ENCODE results near the gene TXNRD2. TPM values are rescaled to one million over a fixed set of nuclear protein-coding genes. Genes with fewer than 3 reads are reported as not detected.

The TXNRD2 gene
- total RNA-seq, 1 donor from 2014 or later: 50.4 TPM

DNA sequence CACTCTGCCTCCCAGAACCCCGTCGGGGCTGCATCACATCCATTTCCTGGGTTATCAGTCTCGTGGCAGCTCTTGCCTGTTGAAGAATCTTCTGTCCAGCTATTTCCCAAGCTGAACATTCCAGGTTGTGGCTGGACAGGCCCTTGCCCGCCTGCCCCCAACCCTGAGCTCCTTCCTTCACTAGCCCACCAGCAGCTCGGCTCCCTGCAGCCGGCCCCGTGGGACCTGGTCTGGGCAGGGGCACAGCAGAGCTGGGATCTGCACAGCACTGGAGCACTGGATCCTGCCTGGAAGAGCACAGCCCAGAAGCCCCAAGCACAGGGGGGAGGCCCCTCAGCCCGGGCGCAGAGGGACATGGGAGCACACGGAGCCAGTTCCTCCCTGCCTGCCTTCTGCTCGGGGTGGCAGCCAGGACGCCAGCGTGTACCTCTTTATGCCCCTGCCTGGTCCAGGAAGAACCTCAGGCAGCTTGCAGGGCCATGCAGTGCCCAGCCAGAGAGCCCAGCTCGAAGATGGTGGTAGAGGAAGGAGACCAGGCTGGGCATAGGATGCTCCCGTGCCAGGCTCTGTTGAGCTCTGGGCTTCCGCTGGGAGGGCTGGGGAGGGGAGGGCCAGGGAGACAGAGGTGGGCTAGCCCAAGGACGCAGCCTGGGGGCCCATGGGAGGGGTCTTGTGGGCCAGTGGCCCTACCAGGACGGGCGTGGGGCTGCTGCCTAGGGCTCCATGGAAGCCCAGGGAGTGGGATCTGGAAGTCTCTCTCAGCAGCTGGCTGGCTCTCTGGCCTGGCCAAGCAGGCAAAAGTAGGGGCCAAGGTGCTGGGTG lies 70.4 kb downstream of the TXNRD2 start:
- Histone ChIP-seq H3K4me3 (ENCODE audit: low read depth, low read length) (no peak overlapping the region), H3K27me3 (ENCODE audit: control insufficient read depth, insufficient read depth, low read length) (no peaks in the 10 kb centered on the region), H3K36me3 (ENCODE audit: control insufficient read depth, insufficient read depth, low read length) (no peaks in the 10 kb centered on the region)
- no peak for DNase-seq (ENCODE audit: low read depth)
- TF ChIP-seq, protein P1, sequence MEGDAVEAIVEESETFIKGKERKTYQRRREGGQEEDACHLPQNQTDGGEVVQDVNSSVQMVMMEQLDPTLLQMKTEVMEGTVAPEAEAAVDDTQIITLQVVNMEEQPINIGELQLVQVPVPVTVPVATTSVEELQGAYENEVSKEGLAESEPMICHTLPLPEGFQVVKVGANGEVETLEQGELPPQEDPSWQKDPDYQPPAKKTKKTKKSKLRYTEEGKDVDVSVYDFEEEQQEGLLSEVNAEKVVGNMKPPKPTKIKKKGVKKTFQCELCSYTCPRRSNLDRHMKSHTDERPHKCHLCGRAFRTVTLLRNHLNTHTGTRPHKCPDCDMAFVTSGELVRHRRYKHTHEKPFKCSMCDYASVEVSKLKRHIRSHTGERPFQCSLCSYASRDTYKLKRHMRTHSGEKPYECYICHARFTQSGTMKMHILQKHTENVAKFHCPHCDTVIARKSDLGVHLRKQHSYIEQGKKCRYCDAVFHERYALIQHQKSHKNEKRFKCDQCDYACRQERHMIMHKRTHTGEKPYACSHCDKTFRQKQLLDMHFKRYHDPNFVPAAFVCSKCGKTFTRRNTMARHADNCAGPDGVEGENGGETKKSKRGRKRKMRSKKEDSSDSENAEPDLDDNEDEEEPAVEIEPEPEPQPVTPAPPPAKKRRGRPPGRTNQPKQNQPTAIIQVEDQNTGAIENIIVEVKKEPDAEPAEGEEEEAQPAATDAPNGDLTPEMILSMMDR (IDR thresholded peaks at IDR 0.05; ENCODE audit: insufficient read depth, low read length, poor library complexity, severe bottlenecking): no peak

DNA sequence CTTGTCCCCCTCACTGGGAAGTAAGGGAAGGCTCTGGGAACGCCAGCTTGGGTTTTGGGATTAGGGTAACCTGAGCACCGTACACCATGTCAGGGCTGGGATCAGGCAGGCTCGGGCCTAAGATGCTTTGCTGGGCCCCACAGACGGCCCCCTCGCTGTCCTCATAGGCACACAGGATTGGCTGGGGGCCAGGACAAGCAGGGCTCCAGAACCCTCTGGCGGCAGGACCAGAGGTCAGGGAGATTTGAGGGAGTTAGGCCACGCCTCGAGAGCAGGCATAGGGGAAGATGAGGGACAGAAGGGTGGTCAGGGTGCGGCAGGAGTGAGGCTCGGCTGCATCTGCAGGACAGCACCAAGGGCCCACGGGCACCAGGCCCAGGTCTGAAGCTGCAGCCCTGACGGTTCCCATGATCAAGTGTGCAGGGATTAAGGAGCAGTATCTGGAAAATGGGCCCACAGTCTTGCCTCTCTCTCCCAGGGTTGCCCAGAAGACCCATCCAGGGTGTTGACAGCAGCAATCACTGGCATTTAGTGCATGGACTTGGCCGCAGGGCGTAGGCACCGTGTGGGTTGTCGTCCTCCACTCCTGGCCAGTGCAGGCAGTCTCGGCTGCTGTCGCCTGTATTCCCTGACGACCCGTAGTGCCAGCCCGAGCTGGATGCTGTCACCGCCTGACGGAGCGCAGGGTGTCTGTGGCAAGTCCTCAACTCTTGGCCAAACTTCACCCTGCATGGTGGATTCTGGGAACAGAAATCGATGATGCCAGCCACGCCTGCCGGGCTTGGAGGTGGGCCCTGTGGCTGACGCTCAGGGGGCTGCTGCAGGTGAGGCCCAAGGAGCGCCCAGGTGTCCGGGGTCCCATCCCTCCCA lies 71.2 kb downstream of the TXNRD2 start:
- no peak for DNase-seq (ENCODE audit: low read depth)
- TF ChIP-seq, protein P1 (IDR thresholded peaks at IDR 0.05; ENCODE audit: insufficient read depth, low read length, poor library complexity, severe bottlenecking): no peak
- Histone ChIP-seq H3K36me3 (ENCODE audit: control insufficient read depth, insufficient read depth, low read length) (no peaks in the 10 kb centered on the region), H3K4me3 (ENCODE audit: low read depth, low read length) (no peak overlapping the region), H3K27me3 (ENCODE audit: control insufficient read depth, insufficient read depth, low read length) (no peaks in the 10 kb centered on the region)

DNA sequence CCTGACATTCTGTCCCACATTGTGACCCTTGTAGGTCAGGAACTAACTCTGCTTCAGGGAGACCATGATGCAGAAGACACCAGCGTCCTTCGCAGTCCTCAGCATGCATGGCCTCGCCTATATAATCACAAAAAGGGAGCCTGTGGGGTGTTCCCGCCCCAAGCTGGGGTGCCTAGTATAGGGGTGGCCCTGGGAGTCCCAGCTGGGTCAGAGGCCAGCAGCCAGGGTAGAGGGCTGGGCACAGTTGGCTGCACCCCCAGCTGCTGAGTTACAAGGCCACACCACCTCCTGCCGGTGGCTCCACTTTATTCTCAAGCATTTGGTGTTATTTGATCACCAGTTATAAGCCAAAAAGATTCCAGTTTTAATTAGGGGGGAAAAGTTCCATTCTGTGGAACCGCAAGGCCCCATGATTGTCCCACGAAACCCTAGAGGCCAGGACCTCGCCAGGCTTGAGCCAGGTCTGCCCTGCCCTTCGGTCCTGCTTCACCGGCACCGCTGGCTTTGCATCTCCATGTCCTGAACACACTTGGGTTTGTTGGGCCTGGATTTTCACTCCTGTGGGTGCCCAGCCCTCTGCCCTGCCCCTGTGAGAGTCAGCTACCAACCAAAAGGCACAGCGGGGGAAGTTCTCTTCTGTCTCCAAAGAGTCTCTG lies 72.0 kb downstream of the TXNRD2 start:
- DNase-seq (ENCODE audit: low read depth): no peak
- Histone ChIP-seq H3K27me3 (ENCODE audit: control insufficient read depth, insufficient read depth, low read length) (no peaks in the 10 kb centered on the region), H3K36me3 (ENCODE audit: control insufficient read depth, insufficient read depth, low read length) (no peaks in the 10 kb centered on the region), H3K4me3 (ENCODE audit: low read depth, low read length) (no peak overlapping the region)
- TF ChIP-seq, protein P1 (IDR thresholded peaks at IDR 0.05; ENCODE audit: insufficient read depth, low read length, poor library complexity, severe bottlenecking): no peak

DNA sequence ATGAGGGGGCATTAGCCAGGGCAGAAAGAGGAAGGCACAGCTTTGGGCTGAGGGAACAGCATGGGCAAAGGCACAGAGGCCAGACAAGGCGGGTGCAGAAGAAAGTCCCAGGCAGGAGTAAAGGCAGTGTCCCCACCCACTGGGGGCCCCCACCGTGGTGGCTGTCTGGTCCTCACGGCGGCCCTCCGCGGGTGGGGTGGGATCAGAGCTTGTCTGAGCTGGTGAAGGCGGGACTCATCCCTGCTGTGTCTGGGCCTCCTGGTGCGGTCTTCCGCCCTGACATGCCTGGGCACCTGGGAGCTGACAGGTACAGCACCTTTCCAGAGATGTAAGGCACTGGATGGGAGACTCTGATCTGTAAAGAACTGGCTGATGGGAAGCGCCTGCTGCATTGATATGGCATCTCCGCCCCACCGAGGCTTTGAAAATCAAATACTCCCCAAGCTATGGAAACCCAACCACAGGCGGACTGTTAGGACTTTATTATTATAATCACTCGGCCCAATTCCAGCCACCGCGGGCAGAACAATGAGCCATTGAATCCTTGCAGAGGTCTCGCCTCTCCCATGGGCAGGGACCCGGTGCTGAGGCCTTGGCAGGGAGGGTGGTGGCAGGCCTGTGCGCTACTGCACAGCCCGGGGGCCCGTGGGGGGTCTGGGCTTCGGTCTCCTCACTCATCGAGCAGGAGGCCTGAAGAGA lies 72.7 kb downstream of the TXNRD2 start:
- DNase-seq (ENCODE audit: low read depth): no peak
- TF ChIP-seq, protein P1 (IDR thresholded peaks at IDR 0.05; ENCODE audit: insufficient read depth, low read length, poor library complexity, severe bottlenecking): no peak
- no peaks in the 10 kb centered on the region for H3K36me3 ChIP-seq (ENCODE audit: control insufficient read depth, insufficient read depth, low read length)
- H3K27me3 ChIP-seq (ENCODE audit: control insufficient read depth, insufficient read depth, low read length): no peaks in the 10 kb centered on the region
- H3K4me3 ChIP-seq (ENCODE audit: low read depth, low read length): no peak overlapping the region

DNA sequence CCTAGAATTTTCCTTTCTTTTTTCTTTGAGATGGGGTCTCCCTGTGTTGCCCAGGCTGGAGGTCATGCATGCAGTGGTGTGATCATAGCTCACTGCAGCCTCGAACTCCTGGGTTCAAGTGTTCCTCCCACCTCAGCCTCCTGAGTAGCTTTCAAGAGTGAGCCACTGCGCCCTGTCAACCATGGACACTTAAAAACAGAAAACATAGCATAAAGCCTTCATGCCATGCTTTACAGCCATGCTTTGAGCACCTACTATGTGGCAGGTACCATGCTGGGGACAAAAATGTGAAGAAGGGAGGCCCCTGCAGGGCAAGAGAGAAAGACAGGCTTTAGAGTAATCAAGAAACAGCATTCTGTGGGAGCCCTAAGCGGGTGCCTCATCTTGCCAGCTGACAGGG lies 73.3 kb downstream of the TXNRD2 start:
- TF ChIP-seq, protein P1 (IDR thresholded peaks at IDR 0.05; ENCODE audit: insufficient read depth, low read length, poor library complexity, severe bottlenecking): no peak
- no peaks in the 10 kb centered on the region for H3K27me3 ChIP-seq (ENCODE audit: control insufficient read depth, insufficient read depth, low read length)
- no peak for DNase-seq (ENCODE audit: low read depth)
- no peaks in the 10 kb centered on the region for H3K36me3 ChIP-seq (ENCODE audit: control insufficient read depth, insufficient read depth, low read length)
- H3K4me3 ChIP-seq (ENCODE audit: low read depth, low read length): no peak overlapping the region
